GM18873 (cell line): ENCODE measurements around the gene FAM222B.

Experiments used
- ATAC-seq: cut with Tn5 transposase; IDR thresholded peaks from one replicate; pipeline ENCODE4 v1.9.1; 2021; ENCODE audit warnings: mild to moderate bottlenecking, moderate library complexity, moderate number of reproducible peaks; ENCODE audit not compliant: unreplicated experiment, low FRiP score

Gene FAM222B

GRCh38 chr17:28717578-28718332 is 124.8 kb downstream of the FAM222B start, which contains the start of gene RAB34:
Gene RAB34 (minus strand): TSS chr17:28717868. CDS start chr17:28717266, 602 bp downstream.
- ATAC-seq: no peak

GRCh38 chr17:28716740-28717577 is 125.6 kb downstream of the FAM222B start:
- no peak for ATAC-seq

- no peak for ATAC-seq
Measured at GRCh38 chr17:28715217-28715616, 127.4 kb downstream of the FAM222B start.

- no peak for ATAC-seq
Measured at GRCh38 chr17:28714281-28714680, 128.3 kb downstream of the FAM222B start.

GRCh38 chr17:28712705-28713415 is 129.7 kb downstream of the FAM222B start:
- ATAC-seq: no peak

- no peak for ATAC-seq
Measured at GRCh38 chr17:28712032-28712704, 130.4 kb downstream of the FAM222B start.

- ATAC-seq: no peak
Measured at GRCh38 chr17:28711723-28712031, 130.9 kb downstream of the FAM222B start, which contains the start of gene PROCA1. Gene PROCA1 (minus strand): TSS chr17:28711888. CDS start chr17:28711660, 228 bp downstream.

GRCh38 chr17:28710861-28711722 is 131.5 kb downstream of the FAM222B start:
- ATAC-seq: peak; percentile 62

GRCh38 chr17:28707339-28707720 is 135.3 kb downstream of the FAM222B start:
- no peak for ATAC-seq

GRCh38 chr17:28706471-28707338 is 135.9 kb downstream of the FAM222B start:
- ATAC-seq: no peak
